ENCODE data around the gene GTPBP4. TPM values are rescaled to one million over a fixed set of nuclear protein-coding genes. Genes with fewer than 3 reads are reported as not detected.

The GTPBP4 gene
- total RNA-seq, 1 donor, result 38.9 TPM

GRCh38 chr10:983401-983800 lies 4.8 kb upstream of the GTPBP4 start:
- H3K4me3 ChIP-seq (ENCODE audit: low read depth, low read length), result no peak overlapping the region
- no peak for DNase-seq (ENCODE audit: low read depth)
- TF ChIP-seq CTCF (IDR thresholded peaks at IDR 0.05; ENCODE audit: insufficient read depth, low read depth, low read length), result no peak

GRCh38 chr10:983971-984655 lies 4.1 kb upstream of the GTPBP4 start:
- no peak for TF ChIP-seq CTCF (IDR thresholded peaks at IDR 0.05; ENCODE audit: insufficient read depth, low read depth, low read length)

GRCh38 chr10:985361-985760 lies 2.9 kb upstream of the GTPBP4 start:
- DNase-seq (ENCODE audit: low read depth), result no peak
- no peak overlapping the region for H3K4me3 ChIP-seq (ENCODE audit: low read depth, low read length)
- TF ChIP-seq CTCF (IDR thresholded peaks at IDR 0.05; ENCODE audit: insufficient read depth, low read depth, low read length), result no peak

More at GRCh38 chr10:983971-984655, 4.1 kb upstream of the GTPBP4 start:
- DNase-seq (ENCODE audit: low read depth), result peak; percentile 18
- H3K4me3 ChIP-seq (ENCODE audit: low read depth, low read length), result no peak overlapping the region

GRCh38 chr10:986137-986825 lies 2.0 kb upstream of the GTPBP4 start:
- no peak for TF ChIP-seq CTCF (IDR thresholded peaks at IDR 0.05; ENCODE audit: insufficient read depth, low read depth, low read length)
- no peak overlapping the region for H3K4me3 ChIP-seq (ENCODE audit: low read depth, low read length)
- peak; percentile 41 for DNase-seq (ENCODE audit: low read depth)

- no peak for TF ChIP-seq CTCF (IDR thresholded peaks at IDR 0.05; ENCODE audit: insufficient read depth, low read depth, low read length)
- H3K4me3 ChIP-seq (ENCODE audit: low read depth, low read length), result peak overlapping the region; percentile 98
- peak; percentile 55 for DNase-seq (ENCODE audit: low read depth)
Observed at GRCh38 chr10:986881-987619, 1.2 kb upstream of the GTPBP4 start.

GRCh38 chr10:987620-987869 lies 689 bp upstream of the GTPBP4 start:
- TF ChIP-seq CTCF (IDR thresholded peaks at IDR 0.05; ENCODE audit: insufficient read depth, low read depth, low read length), result no peak
- peak overlapping the region; percentile 98 for H3K4me3 ChIP-seq (ENCODE audit: low read depth, low read length)
- DNase-seq (ENCODE audit: low read depth), result no peak
